ENCODE measurements around the gene NDUFS8.

NDUFS8 gene

GRCh38 chr11:68038226-68038717, 7.8 kb downstream of the NDUFS8 start:
- TF ChIP-seq FOXM1 (IDR thresholded peaks at IDR 0.05; ENCODE audit: borderline replicate concordance, low read depth) (no peak), NFIC (IDR thresholded peaks at IDR 0.05) (0 out of 2 replicates have a peak, but pooled peaks have one; percentile 4), ZBTB7A (IDR thresholded peaks at IDR 0.05; ENCODE audit: low read depth) (peak; percentile 2; the same call in 1 of the 2 replicates), RAD21 (IDR thresholded peaks at IDR 0.05; ENCODE audit: low read depth) (no peak), TCF12 (IDR thresholded peaks at IDR 0.05; ENCODE audit: low read depth) (peak; percentile 39; the same call in 1 of the 2 replicates), TEAD4 (IDR thresholded peaks at IDR 0.05) (no peak), EGR1 (IDR thresholded peaks at IDR 0.05) (no peak)

GRCh38 chr11:68038718-68039525, 8.4 kb downstream of the NDUFS8 start, which contains the start of gene TCIRG1:
TSS of gene TCIRG1 (plus strand) at chr11:68039025. CDS start at chr11:68041272, 2,247 bp downstream.
- TF ChIP-seq CREB1 (IDR thresholded peaks at IDR 0.05; ENCODE audit: low read depth) (no peak; the same call in 1 of the 2 replicates), REST (IDR thresholded peaks at IDR 0.05; ENCODE audit: low read depth) (no peak), YY1 (IDR thresholded peaks at IDR 0.05; ENCODE audit: low read depth) (no peak), CEBPB (IDR thresholded peaks at IDR 0.05) (no peak), MAX (IDR thresholded peaks at IDR 0.05) (no peak; the same call in 1 of the 2 replicates), NFIC (IDR thresholded peaks at IDR 0.05) (no peak; the same call in 1 of the 2 replicates), TAF1 (IDR thresholded peaks at IDR 0.05; ENCODE audit: low read depth) (peak; percentile 61; the same call in 1 of the 2 replicates), ZBTB7A (IDR thresholded peaks at IDR 0.05; ENCODE audit: low read depth) (peak; percentile 38; the same call in 1 of the 2 replicates), EP300 (IDR thresholded peaks at IDR 0.05; ENCODE audit: borderline replicate concordance) (no peak), TCF12 (IDR thresholded peaks at IDR 0.05; ENCODE audit: low read depth) (peak; percentile 2; the same call in 1 of the 2 replicates), EGR1 (IDR thresholded peaks at IDR 0.05) (no peak), USF1 (IDR thresholded peaks at IDR 0.05) (no peak)

GRCh38 chr11:68039526-68040086, 9.1 kb downstream of the NDUFS8 start:
- TF ChIP-seq EGR1 (IDR thresholded peaks at IDR 0.05): no peak
- no peak for TF ChIP-seq ZBTB7A (IDR thresholded peaks at IDR 0.05; ENCODE audit: low read depth)
- TF ChIP-seq TAF1 (IDR thresholded peaks at IDR 0.05; ENCODE audit: low read depth): no peak
- no peak for TF ChIP-seq YY1 (IDR thresholded peaks at IDR 0.05; ENCODE audit: low read depth)
- no peak for TF ChIP-seq CREB1 (IDR thresholded peaks at IDR 0.05; ENCODE audit: low read depth)
- TF ChIP-seq REST (IDR thresholded peaks at IDR 0.05; ENCODE audit: low read depth): no peak
- no peak for TF ChIP-seq NFIC (IDR thresholded peaks at IDR 0.05)
- TF ChIP-seq TCF12 (IDR thresholded peaks at IDR 0.05; ENCODE audit: low read depth): no peak
- no peak for TF ChIP-seq MAX (IDR thresholded peaks at IDR 0.05)
- no peak for TF ChIP-seq USF1 (IDR thresholded peaks at IDR 0.05)
- no peak for TF ChIP-seq RAD21 (IDR thresholded peaks at IDR 0.05; ENCODE audit: low read depth)
- no peak for TF ChIP-seq FOXM1 (IDR thresholded peaks at IDR 0.05; ENCODE audit: borderline replicate concordance, low read depth)
- TF ChIP-seq EP300 (IDR thresholded peaks at IDR 0.05; ENCODE audit: borderline replicate concordance): no peak
- no peak for TF ChIP-seq CEBPB (IDR thresholded peaks at IDR 0.05)
- TF ChIP-seq TEAD4 (IDR thresholded peaks at IDR 0.05): no peak

- peak; percentile 20; the same call in 1 of the 2 replicates for TF ChIP-seq ZBTB7A (IDR thresholded peaks at IDR 0.05; ENCODE audit: low read depth)
- TF ChIP-seq EGR1 (IDR thresholded peaks at IDR 0.05): no peak
Measured at GRCh38 chr11:68040101-68040956, 9.8 kb downstream of the NDUFS8 start.
